Hematopoietic multipotent progenitor cell treated with erythropoietin and hydrocortisone succinate and interleukin-3 and kit ligand, for 15 days (in vitro differentiated cells): ENCODE results near the gene CKB.
A peak's percentile ranks its signal among the peaks of the same experiment; 100 is the strongest.

Experiments
- DNase-seq: peaks from one replicate; pipeline ENCODE4 v3.0.0-alpha.2; 2015; ENCODE audit warnings: low spot score

The CKB gene

DNA sequence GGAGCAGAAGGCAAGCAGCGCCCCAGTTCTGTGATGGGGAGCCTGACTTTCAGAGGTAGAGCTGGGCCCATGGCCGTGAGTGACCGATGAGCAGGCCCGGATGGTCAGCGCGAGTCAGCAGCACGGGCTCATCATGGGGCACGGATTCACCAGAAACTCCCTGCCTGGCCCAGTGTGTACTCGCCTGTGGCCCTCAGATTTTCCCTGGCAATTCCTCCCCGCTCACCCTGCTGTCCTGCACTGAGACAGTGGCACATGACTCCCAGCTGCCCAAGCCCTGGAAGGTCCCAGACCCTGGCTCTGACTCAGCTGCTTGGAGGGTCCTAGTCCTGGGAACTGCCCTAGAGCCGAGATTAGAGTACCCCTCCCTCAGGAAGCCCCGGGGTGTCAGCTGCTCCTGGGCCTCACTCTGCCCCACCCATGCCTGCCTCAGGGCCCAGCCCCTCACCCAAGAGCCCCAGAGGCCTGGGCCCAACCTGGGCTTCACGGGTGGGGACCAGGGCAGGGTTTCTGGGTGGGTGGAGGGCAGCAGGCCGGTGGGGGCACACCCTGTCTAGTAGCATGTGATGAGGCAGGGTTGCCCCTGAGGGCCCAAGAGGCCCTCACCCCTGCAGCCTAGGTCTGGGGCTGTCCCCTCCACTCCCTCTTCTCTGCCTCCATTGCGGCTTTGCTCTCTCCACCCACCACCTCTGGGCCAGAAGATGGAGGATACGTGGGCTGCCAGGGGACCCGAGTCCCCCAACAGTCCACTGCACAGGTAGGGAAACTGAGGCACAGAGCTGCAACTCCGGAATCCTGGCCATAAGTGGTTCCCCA is 14.8 kb upstream of the CKB start:
- DNase-seq, result no peak

GRCh38 chr14:103536693-103537092 is 14.1 kb upstream of the CKB start:
- DNase-seq, result no peak

DNA sequence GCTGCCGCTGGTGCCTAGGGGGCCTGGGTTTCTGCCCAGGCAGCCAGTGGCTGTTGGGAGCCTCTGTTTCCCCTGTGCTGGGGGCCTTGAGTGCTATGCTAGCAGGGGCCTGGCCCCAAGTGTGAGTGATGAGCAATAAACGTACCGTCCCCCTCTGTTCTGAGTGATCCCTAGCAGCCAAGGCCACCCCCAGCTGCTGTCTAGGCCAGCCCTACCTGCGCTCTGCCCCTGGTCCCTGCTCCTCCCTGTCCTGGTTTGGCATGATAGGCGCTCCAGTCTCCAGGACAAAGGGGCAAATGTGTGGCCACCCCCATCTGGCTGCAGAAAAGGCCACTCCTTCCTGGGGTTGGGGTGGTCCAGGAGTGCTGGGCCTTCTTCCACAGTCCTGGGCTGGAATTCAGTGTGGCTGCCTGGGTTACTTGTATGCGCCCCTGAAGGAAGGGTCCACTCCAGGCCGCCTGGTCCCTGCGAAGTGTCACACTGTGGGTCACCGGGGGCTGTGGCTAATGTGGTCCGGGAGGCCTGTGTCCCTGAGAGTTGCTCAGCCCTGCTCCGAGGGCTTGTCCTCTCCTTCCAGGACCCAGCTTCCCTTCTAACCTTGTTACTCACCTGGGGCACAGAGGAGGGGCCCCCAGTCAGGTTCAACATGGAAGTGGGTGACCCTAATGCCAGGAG is 13.4 kb upstream of the CKB start:
- DNase-seq, result no peak

DNA sequence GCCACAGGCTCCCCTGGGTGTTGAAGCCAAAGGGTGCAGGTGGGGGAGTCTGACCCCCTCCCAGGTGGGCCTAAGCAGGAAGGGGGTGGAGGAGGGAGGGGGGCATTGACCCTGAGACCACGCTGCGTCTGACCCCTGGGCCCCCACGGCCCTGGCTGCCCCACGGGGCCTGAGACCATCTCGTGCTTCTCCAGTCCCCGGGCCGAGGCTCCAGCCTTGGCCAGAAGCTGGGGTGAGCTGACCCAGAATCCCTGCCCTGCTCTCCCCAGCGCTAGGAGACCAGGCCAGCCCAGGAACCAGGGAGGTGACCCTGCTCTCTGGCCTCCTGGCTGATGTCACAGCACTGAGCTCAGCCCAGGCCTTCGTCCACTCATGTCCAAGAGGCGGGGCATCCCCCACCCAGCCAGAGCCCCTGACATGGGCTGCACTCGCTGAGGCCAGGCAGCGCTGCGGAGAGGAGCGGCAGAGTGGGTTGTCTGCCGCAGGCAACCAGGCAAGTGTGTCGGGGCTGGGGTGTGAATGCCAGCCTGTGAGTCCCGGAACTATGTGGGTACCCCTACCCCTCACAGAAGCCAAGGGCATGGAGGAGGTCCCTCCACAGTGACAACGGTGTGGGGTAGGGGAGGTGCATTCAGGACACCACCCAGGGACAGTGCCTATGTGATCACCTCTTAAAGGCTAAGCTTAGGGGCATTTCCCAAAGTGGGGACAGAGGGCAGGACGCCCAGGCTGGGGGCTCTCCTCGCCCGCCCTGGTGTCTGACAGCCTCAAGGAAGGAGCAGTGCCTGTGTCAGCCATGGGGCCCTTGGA is 12.7 kb upstream of the CKB start:
- no peak for DNase-seq

DNA sequence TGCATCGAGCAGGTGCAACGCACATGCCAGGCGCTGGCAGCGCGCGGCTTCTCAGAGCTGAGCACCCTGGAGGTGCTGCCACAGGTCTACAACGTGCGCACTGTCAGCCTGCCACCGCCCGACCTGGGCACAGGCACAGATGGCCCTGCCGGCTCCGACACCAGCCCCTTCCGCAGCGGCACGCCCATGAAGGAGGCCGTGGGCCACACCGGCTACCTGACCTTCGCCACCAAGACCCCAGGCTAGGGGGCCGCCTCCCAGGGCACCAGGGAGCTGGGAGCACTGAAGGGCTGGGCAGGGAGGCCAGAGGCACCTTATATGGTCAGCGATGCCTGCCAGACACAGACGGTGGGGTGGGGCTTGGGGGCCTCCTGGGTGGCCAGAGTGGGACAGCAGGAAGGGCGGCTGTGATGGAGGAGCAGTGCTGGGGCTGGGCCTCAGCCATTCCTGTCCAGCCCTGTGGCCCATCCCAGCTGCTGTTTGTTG is 12.0 kb upstream of the CKB start:
- no peak for DNase-seq

- DNase-seq, result no peak
Observed at GRCh38 chr14:103533999-103534575, 11.5 kb upstream of the CKB start.

GRCh38 chr14:103533137-103533998 is 10.7 kb upstream of the CKB start:
- no peak for DNase-seq

DNA sequence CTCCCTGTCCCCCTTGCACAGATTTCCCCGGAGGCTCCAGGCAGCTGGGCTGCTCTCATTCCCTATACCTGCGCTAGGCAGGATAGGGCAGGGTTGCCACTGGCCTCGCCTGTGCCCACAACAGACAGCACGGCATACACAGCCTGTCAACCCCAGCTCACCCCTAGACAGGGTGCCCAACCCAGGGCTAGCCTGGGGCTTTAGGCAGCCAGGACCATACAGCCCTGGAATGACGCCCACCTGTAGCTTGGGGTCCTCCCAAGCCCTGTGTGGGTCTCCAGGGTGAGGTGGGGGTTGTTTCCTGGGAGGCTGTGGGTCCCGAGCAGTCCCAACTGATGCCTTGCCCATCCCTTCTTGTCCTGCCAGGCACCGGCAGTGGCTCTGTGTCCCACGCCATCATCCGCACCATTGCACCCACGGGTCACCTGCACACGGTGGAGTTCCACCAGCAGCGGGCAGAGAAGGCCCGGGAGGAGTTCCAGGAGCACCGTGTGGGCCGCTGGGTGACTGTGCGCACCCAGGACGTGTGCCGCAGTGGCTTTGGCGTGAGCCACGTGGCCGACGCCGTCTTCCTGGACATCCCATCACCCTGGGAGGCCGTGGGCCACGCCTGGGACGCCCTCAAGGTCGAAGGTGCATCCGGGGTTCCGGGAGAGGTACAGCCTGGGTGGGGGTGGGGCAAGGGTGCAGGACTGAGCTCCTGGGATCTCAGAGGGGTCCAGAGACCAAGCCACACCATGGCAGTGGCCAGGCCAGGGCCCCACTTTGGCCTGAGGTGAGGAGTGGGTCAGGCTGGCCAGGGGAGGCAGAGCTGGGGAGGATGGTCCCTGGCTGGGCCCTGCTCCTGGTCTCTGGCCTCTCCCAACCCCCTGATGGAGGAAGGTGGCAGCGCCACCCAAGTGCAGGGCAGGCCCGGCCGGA is 9.8 kb upstream of the CKB start:
- no peak for DNase-seq

DNA sequence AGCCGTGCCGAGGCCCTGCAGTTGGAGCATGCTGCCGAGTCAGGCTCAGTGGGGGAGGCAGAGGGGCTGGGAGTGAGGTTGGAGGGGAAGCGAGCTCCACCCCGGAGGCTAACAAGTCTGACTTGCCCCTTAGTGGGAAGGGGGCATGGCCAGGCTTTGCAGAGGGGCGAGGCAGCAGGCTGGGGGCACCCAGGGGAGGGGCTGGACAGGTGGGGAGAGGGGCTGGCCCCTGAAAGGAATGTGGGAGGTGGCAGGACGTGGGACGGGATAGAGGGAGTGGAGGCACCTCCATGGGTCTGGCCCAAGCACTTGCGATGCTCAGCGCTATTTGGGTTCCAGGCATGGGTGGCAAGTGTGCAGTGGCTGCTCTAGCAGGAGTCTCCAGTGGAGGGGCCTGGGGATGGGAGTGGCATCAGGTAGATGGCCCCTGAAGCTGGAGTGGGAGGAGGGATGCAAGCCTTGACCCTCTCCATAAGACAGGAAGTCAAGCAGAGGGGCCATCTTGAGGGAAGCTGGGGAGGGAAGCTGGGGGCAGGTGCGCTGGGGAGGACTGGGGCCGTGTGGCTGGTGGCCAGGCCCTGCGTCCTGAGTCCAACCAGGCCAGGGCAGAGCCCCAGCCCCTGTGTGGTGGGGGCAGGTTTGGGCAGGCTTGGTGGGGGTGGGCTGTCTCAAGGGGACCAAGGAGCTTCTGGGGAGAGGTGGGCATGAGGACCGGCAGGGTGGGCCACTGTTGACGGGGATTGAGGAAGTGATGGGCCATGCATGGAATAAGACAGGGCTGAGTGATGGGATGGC is 9.0 kb upstream of the CKB start:
- no peak for DNase-seq

GRCh38 chr14:103530831-103531230 is 8.2 kb upstream of the CKB start:
- no peak for DNase-seq

- DNase-seq, result no peak
Observed at GRCh38 chr14:103530390-103530789, 7.8 kb upstream of the CKB start.

- no peak for DNase-seq
Observed at GRCh38 chr14:103529383-103530365, 7.0 kb upstream of the CKB start.

DNA sequence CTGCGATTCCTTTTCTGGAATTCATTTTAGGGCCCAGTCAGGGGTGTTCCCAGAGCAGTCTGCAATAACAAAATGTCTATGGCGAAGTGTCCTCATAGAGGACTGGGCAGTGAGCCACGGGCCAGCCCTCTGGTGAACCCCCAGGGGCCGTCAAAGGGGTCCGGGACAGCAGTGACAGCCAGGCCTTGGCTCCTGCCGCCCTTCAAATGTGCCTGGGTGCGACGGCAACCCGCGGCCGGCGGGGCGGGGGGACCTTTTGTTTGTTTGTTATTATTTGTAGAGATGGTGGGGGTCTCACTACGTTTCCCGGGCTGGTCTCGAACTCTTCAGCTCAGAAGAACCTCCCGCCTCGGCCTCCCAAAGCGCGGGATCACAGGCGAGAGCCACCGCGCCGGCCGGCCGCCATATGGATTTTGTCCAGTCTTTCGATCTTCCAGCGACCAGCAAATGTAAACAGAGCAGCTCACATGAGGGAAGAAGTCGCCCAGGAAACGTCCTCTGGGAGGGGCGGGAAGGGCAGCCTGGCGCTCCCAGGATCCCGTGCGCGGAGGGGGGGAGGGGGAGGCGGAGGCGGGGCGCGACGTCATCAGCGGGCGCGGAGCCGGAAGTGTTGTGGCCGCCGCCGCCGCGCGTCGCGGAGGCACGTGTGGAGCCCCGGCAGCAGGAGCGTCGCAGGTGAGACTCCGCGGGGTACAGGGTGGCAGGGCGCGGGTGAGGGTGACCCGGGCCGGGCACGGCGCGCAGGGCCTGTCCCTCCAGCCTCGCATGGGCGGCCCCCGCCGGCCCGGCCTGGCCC is 6.2 kb upstream of the CKB start, which contains the start of gene TRMT61A:
Gene TRMT61A (plus strand): TSS at position 610 of the 796 bp plus-strand sequence. CDS start 783 bp downstream, outside the sequence.
- peak; percentile 84 for DNase-seq

- DNase-seq, result no peak
Observed at GRCh38 chr14:103528146-103528586, 5.5 kb upstream of the CKB start.

GRCh38 chr14:103527408-103528145 is 4.9 kb upstream of the CKB start:
- no peak for DNase-seq

- no peak for DNase-seq
Observed at GRCh38 chr14:103526914-103527248, 4.3 kb upstream of the CKB start.
